T47D (cell line): Measurements from ENCODE around the gene BORCS6.

ENCODE experiments used
- DNase-seq, 2 experiments: peaks; one replicate each; pipeline versions ENCODE4 v3.0.0 to v3.0.0-alpha.2; 2011 to 2012; ENCODE audit warnings: low read depth in 1 of 2, low spot score in 1 of 2
- JUND ChIP-seq: IDR thresholded peaks from 2 replicates; pipeline ENCODE4 v1.6.1; 2012; ENCODE audit warnings: low read depth
- in situ Hi-C: cut with HindIII; loops from 2 replicates; pipeline ENCODE4 v1.10.0; 2016; ENCODE audit warnings: low sequenced_read_pairs, low pct_unique_long_range_greater_than_20kb

The BORCS6 gene

GRCh38 chr17:8153525-8153956, 36.4 kb downstream of the BORCS6 start:
- TF ChIP-seq JUND: no peak
- no peak for DNase-seq
- in situ Hi-C loops: no loop called here

DNA sequence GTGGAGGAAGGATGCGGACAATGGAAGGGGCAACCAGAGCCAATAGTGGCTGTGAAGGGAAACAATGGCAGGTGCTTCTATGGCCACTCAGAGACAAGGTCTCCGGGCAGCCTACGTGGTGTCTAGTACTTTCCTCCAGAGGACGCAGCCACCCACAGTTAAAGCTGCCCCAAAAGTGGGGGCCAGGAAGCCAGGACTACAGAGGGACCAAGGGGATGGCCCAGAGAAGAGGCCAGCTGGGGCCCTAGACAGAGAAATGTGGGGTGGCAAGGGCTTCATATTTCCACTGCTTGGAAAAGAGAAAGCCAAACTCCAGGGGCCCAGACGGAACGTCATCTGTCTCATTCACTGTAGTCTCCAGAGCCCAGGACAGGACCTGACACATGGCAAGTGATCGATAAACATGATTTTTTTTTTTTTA, 36.9 kb downstream of the BORCS6 start:
- TF ChIP-seq JUND: no peak
- in situ Hi-C loops: no loop called here
- DNase-seq: no peak

- peak; percentile 95 to 96 for DNase-seq
- in situ Hi-C loops: no loop called here
- TF ChIP-seq JUND: no peak
Observed at GRCh38 chr17:8152112-8152775, 37.7 kb downstream of the BORCS6 start, which contains the start of gene PER1. Gene PER1 (minus strand): TSS chr17:8152404. CDS start chr17:8150706, 1,698 bp downstream.

GRCh38 chr17:8151641-8152111, 38.3 kb downstream of the BORCS6 start:
- no peak for TF ChIP-seq JUND
- in situ Hi-C loops: no loop called here
- peak in 1 of 2 experiments; percentile 37 for DNase-seq

DNA sequence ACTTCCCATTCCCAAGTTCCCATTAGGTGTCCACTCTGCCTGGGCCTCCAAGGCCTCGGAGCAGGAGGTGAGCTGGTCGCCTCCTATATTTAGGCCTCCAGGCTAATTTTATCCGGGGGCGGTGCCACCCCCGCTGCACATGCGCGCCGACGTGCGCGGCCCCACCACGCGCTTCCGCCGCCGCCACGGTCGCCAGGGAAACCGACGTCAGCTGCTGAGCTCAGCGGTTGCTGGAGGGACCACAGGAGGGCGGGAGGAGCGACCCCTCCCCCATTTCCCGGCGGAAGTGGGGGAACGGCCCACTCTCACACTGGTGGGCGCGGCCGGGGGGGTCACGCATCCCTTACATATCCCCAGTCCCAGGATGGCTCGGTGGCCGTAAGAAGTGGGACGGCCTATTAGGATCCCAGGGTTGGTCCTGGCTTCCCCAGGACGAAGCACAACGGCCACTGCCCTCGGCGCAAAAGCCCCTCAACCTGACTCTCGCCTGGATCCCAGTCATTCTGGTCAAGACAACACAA, 38.8 kb downstream of the BORCS6 start:
- no peak for DNase-seq
- TF ChIP-seq JUND: no peak
- in situ Hi-C loops: no loop called here

- no peak for TF ChIP-seq JUND
- in situ Hi-C loops: no loop called here
Observed at GRCh38 chr17:8150194-8151119, 39.5 kb downstream of the BORCS6 start.

DNA sequence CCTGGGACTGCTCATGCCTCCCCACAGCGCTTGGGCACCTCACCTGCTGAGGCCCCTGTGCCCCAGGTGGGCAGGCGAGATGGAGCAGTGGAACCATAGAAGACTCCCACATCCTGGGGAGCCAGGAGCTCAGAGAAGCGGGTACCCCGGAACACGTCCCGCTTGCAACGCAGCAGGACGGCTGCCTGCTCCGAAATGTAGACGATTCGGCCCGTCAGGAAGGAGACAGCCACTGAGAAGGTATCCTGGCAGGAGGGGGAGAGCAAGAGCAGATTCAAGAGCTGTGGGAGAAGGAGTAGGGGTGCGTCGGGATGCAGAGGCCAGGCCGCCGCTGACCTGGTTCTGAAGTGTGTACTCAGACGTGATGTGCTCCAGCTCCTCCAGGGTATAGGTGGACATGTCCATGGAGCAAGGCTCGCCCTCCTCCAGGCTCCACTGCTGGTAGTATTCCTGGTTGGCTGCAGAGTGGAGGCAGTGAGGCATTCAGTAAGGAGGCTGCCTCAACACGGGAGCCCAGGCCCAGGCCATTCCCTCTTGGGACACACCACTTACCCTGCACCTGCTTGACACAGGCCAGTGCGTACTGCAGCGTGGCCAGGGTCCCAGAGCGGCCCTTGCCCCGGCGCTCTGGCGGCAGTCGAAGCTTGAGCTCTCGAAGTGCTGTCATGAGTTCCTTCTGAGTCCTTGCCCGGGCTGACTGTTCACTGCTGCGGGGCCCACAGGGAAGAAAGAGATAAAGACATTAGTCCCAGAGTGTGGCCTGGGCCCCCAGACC, 40.4 kb downstream of the BORCS6 start:
- TF ChIP-seq JUND: no peak
- in situ Hi-C loops: no loop called here

More at GRCh38 chr17:8150194-8151119, 39.5 kb downstream of the BORCS6 start:
- DNase-seq: no peak

DNA sequence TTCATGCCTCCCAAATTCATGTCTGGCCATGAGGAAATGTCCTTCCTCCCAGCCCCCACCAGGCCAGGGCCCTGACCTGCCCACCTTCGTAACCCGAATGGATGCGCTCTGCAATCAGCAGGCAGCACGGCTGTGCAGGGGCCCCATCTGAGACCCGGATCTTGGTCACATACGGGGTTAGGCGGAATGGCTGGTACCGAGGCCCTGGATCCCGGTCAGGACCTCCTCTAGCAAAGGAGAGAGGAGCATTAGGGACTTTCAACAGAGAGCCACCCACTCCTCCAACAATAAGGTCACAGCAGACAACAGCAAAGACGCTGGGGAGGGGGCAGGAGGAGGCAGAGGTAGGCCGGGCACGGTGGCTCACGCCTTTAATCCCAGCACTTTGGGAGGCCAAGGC, 41.4 kb downstream of the BORCS6 start:
- TF ChIP-seq JUND: no peak
- DNase-seq: no peak
- in situ Hi-C loops: no loop called here

More for the DNA sequence above, 40.4 kb downstream of the BORCS6 start:
- no peak for DNase-seq

GRCh38 chr17:8147805-8148404, 42.1 kb downstream of the BORCS6 start:
- in situ Hi-C loops: no loop called here
- no peak for TF ChIP-seq JUND
- no peak for DNase-seq

GRCh38 chr17:8147141-8147804, 42.7 kb downstream of the BORCS6 start:
- DNase-seq: no peak
- in situ Hi-C loops: no loop called here
- no peak for TF ChIP-seq JUND

GRCh38 chr17:8146381-8147140, 43.4 kb downstream of the BORCS6 start:
- no peak for DNase-seq
- in situ Hi-C loops: no loop called here
- TF ChIP-seq JUND: no peak
